NCI-H2196 treated with DMSO at 0.1 percent for 48 hours (cell line): Measurements from ENCODE around the gene KPTN.
A peak's percentile ranks its signal among the peaks of the same experiment; 100 is the strongest.

ENCODE experiments used
- DNase-seq: peaks from one replicate; lab custom pipeline; 2025; ENCODE audit not compliant: unreplicated experiment; lab: John Stamatoyannopoulos, UW

Gene KPTN

DNA sequence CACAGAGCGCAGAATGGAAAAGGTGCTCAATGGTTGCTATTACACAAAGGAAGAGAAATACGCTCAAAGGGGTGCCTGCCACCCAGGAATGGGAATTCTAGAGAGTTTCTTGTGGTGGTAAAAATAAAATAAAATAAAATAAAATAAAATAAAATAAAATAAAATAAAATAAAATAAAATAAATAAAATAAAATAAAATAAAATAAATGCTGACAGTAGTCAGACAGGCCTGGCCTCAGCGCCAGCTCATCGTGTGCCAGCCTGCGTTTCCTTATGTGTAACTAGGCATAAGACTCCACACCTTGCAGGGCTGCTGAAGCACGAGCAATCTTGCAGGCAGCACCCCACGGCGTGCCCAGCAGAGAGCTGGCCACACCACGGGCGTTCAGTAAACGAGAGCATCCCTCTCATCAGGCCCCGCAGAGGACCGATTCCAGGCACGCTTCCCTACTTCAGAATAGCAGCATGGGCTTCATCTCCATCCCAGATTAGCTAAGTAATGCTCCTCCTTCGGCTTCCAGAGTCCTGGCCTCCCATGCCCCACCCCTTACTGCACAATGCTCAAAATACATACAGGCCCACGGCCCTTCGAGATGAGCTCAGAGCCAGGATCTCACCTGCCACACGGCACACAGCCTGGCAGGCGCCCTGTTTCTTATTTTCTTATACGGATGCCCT lies 25.3 kb upstream of the KPTN start:
- no peak for DNase-seq

DNA sequence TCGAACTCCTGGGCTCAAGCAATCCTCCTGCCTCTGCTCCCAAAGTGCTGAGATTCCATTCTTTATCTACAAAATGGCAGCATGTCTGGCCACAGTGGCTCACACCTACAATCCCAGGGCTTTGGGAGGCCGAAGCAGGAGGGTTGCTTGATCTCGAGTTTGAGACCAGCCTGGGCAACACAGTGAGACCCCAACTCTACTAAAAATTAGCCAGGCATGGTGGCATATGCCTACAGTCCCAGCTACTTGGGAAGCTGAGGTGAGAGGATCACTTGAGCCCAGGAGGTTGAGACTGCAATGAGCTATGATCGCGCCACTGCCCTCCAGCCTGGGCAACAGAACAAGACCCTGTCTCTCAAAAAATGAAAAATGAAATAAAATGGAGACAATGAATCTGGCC lies 24.7 kb upstream of the KPTN start:
- DNase-seq, result no peak

DNA sequence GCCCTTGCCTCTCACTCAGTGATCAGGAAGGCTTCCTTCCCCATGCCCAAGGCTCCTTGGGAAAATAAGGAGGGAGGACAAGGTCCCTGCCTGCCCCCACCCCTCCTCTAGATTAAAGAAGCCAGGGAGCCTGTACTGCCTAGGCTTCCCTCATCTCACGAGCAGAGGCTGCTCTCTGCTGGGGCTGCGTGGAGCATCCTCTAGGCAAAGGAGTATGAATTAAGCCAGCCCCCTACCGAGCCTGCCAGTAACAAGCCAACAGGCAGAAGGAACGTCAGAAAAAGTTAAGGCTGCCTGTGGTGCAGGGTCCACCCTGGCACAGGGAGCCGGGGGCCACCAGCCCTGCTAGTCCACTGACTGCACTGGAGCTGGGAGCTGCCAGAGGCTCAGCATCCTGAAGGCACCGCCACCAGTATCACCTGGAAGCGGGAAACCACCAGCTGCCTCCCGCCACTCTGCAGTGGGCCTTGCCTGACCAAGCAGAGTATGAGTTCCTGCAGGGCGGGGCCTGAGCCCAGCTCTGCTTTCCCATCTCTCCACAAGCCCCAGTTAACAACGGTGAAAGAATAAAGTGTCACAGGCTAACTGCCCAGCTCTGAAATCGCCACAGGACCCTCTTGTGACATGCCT lies 24.0 kb upstream of the KPTN start:
- DNase-seq, result no peak

DNA sequence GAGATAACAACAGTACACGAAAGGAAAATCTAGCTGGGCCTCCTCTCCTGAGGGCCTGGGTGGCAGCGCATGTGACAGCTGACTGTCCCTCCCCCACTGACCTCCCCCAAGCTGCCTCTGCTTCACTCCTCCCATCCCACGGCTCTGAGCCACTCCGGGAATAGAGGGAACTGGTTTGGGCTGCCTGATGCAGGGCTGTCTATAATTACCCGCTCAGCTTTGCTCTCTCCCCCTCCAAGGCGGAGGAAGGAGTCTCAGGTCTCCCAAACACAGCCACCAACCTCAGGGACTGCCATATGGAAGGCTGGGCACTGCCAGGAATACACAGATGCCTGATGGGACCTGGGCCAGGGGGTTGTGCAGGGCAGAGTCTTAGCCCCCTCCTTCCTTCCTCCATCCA lies 23.0 kb upstream of the KPTN start:
- DNase-seq, result no peak

DNA sequence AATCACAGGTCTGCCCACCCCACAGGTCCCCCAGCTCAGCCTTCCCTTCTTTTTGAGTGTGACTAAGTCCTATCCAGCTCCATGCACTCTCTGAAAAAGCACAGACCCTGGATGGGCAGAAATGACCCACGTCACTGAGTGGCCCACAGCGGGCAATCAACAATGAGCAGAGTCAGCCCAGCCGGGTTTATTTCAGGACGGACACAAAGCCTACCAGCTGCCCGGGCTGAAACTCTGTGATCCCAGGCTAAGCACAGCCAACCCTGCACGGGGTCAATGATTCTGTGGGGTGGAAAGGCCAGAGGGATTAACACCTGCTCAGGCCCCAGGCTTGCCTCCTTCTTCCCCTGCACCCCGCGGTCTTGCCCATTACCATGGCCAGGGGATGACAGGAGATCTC lies 22.4 kb upstream of the KPTN start:
- DNase-seq, result no peak

DNA sequence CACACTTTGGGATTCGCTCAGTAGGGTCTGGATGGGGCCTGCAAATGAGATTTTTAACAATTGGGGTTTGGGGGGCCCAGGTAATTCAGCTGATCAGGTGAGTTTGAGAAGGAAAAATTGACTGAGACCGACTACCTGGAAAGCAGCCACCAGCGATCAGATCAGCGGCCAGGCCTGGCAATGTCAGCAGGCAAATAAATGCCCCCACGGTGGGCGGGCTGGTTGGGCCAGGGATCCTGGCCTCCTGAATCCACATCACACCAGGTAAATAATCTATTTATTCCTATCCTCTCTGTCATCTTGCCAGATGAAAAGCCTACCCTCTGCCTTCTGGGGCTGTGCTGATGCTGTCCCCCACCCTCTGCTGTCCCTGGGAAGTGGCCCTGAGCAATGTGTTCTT lies 21.5 kb upstream of the KPTN start:
- DNase-seq, result no peak

DNA sequence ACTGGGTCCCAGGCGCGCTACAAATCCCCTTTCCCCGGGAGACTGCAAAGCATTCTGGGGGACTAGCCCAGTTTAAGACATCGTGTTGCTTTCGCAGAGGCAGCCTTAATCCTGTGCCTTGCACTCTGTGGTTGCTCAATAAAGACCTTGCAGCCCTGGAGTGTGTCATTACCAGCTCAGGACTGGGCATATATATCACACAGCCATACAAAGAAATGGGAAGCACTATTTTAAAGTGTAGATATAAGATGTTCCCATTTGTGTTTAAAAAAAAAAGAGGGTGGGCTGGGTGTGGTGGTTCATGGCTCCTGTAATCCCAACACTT lies 19.8 kb upstream of the KPTN start:
- no peak for DNase-seq

DNA sequence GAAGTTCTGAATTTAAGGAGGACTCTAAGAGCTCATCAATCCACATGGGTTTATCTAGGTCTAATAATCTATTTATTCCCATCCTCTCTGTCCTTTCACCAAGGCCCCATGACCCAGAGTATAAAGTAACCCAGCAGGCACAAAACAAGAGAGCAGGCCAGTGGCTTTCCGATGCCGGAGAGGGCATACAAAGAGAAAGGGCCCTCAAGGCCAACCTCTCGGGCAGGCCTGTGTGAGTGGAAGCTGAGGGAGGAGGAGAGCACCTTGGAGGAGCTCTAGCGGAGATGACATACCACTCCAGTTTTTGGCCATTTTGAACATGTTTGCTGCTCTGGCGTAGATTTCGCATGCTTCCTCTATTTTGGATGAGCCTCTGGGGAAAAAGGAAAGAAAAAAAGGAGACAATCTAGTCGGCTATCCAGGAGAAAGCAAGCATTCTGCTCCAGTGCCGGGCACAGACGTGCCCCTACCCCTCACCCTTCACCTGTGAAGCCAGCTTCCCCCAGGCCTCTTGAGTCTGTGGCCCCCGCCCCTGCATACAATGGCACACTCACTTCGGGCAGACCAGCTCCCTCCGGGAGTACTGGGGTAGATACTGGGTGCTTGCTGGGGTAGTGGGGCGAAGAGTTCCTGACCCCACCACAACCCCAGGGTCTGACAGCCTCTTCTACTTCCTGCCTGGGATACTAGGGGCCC lies 19.3 kb upstream of the KPTN start:
- no peak for DNase-seq

DNA sequence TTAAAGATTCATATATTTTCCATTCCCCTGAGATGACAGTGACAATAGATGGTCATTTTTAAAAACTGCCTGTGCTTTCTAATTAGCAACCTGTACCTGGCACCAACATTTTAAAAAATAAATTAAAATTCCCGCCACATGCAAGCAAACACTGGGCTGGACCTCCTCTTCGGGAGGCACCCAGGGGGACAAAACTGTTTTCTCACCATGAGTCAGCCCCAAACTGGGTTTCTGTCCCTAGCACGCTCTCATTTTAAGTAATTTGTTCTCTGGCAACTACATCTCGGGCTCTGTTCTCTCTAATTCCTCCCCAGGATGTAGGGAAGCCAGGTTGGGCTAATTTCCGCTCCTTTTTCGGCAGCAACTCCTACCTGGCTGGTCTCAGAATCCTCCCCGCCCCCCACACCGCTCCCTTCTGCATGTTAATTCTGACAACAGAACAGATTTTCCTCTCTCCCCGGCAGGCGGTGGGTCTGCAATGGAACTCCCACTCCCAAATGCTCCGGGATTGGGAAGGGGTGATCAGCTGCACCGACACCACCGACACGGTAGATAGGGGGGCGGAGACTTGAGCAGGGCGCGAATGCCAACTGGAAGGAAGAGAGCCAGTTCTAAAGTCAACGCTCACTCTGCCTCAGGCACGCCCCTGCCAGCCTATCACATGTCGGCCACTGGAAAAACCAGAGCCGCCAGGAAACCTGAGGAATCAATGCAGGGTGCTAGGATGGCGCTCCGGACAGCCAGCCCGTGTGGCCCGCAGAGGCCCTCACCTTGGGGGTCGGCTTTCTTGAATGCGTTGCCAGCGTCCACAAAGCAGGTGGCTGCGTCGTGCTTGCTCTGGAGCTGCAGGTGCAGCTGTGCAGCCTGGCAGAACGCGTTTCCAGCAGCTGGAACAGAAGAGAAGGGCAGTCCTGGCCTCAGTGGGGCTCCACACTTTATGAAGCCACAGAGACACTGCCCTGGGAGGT lies 16.1 kb upstream of the KPTN start:
- no peak for DNase-seq

DNA sequence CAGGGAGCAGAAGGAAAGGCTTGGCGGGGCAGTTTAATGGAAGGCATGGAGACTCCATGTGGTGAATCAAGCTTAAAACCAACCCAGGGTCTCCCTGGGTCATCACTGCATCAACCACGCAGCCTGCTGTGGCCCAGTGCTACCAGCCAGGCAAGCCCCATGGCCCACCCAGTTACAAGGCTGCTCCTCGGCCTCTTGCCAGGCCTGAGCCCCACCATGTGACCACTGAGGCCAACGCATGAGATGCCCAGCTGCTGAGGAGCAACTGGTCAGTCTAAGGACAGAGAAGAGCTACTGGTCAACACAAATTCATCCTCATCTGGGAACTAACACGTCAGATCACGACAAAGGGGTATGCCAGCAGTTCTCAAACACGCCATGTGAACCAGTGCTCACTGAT lies 15.4 kb upstream of the KPTN start:
- no peak for DNase-seq

DNA sequence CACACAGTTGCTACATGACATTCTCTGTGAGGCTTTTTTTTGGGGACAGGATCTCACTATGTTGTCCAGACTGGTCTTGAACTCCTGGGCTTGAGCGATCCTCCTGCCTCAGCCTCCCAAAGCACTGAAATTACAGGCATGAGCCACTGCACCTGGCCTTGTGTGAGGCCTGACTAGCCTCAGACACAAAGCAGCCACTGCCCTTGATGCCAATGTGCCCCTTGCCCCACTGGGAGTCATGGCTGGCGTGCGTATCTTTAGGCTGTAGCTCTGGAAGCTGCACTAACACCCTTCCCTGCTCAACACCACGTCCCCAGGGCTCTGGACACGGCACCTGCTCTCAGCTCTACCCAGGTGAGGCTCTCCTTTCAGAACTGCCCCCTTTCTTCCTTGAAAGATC lies 14.5 kb upstream of the KPTN start:
- DNase-seq, result no peak

DNA sequence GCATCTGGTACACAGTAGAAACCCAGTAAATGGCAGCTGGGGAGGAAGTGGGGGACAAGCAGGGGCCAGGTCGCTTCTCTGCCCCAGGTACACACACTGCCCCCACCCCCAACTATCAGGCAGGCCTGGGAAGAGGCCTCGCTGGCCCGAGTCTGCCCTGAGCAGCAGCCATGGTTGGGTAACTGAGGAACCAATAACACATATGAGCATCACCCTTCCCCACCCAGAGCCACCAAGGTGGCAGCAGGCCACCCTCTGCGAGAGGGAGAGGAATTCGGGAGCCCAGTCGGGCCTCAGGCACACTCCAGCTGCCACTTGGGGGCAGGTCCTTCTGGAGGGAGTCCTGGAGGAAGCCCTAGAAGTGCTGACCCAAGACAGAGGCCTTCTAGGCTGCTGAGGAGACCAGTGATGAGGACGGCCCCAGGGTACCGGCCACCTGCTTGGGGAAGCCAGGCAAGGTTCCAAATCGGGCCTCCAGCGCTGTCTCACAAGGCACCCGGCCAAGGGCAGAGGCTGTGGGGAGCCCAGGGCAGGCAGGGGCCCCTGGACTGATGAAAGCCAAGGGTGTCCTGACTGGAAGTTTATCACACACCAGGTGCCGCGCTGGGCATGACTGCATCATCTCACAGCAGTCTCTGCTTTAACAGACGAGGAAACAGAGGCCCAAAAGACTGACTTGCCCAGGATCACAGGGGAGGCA lies 14.0 kb upstream of the KPTN start:
- no peak for DNase-seq

DNA sequence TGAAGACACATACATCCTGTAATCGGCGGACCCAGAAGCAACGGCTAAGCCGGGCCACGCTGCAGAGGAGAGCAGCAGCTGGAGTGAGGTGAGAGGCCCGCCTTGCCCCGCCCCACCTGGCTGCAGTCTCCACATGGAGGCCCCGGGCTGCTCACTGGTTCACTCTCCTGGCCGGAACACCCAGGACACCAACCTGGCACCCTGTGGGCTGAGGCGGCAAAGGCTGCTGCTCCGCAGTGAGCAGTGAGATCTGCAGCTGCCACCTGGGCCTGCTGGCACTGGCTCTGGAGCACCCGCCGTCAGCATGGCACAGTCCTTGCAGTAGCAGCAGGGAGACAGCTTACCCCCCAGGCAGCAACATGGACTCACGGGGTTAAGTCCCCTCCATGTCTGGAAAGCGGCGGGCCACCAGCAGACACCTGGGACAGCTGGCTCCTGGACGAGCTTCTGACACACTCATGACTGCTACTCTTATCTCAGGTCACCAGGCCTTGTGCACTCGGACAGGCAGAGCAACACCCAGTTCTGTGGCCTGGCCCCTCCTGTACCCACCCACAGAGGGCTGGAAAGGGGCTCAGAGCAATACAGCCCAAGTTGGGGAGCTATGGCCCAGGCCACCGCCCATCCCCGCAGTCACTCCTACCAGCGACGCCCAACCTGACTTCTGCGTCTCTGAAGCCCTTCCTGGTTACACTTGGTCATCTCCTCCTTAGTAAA lies 13.2 kb upstream of the KPTN start:
- DNase-seq, result peak; percentile 80

DNA sequence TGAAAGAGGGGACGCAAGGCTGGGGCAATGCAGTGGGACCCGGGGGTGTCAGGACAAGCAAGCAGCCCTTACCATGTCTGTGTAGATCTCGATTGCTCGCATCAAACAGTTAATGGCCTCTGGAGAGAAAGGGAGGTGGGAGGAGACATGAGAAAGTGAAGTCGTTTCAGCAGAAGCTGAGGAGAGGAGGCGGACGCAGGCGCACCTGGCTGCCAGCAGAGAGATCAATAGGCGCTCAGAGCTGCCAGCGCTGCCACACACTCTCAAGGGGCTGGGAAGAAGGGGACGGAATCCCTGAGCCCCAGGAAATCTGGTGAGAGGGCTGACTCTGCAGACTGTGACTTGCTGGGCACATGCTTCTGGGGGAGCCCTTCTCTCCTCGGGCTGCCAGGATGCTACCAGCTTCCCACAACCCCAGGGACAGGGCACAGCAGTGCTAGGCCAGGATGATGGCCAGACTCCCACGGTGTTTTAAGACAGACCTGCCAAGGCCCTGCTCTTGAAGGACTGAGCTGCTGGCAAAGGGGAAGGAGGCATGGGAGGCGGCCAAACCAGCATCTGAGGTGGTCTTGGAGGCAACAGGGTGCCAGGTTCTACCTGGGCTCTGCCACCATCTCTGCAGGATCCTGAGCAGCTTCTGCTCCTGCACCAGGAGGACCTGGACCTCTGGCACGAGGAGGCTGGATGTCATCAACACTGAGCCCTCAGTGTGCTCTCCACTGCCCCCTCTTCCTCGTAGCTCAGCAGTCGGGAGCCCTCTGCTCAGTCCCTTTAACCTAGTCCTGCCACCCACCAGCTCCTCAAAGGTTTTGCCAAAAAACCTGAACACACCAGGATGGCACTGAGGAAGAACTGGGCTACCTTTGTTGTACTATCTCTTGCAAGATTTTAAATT lies 11.7 kb upstream of the KPTN start:
- DNase-seq, result no peak

DNA sequence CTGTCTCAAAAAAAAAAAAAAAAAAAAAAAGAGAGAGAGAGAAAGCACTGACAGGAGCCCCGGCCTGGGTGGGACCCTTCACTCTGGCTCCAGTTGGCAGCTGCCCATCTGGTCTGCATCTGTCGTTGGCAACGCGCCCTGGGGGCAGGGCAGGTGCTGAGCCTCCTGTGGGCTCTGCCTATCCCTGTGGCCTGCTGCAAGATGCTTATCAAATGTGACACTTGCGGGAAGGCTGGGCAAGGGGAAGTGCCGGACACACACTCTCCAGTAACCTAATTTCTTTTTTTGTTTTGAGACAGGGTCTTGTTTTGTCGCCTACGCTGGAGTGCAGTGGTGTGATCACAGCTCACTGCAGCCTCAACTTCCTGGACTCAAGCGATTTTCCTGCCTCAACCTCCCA lies 10.7 kb upstream of the KPTN start:
- peak; percentile 42 for DNase-seq

DNA sequence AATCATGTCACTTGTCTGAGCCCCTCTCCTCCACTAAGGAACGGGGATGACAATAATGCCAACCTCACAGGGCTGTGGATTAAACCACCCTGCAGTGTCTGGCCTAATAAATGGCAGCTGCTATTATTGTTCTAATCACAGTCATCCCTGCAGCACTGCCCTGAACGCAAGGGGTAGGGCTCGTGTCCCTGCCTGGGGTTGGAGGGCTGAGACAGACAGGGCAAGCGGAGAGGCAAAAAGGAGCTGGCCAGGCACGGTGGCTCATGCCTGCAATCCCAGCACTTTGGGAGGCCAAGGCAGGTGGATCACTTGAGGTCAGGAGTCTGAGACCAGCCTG lies 10.2 kb upstream of the KPTN start:
- no peak for DNase-seq

DNA sequence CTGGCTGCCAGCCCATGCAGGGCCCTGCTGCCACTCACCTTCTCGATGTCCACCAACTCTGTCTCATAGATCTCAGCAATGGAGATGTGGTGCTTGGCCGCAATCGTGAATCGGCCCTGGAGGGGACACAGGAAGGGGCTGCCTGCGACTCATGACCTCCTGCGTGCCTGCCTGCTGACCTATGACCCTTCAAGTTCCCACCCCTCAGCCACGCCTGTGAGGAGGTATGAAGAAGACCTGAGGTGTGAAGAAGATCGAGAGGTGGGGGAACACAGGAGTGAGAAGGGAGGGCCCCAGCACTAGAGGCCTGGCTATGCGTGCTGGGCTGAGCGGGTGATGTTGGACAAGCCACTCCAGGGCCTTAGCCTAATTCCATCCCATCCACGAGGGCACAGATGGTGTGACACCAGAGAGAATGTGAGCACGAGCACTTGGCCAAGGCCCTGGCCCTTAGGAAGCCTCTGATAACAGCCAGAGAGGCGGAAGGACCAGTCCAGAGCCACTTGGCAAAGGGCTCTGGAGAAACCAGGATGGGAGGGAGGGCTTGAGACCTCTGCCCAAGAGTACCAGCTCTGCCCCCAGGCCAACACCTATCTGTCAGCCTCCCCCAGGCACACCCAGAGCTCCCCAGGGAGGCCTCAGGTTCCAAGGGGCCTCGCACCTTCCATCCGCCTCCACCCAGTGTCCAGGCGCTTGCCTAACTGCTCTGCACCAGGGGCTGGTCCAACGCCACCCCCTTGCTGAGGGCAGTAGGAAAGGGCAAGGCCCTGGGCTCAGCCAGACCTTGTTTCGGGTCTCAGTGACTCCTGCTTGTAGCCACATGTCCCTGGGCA lies 9.6 kb upstream of the KPTN start:
- no peak for DNase-seq

DNA sequence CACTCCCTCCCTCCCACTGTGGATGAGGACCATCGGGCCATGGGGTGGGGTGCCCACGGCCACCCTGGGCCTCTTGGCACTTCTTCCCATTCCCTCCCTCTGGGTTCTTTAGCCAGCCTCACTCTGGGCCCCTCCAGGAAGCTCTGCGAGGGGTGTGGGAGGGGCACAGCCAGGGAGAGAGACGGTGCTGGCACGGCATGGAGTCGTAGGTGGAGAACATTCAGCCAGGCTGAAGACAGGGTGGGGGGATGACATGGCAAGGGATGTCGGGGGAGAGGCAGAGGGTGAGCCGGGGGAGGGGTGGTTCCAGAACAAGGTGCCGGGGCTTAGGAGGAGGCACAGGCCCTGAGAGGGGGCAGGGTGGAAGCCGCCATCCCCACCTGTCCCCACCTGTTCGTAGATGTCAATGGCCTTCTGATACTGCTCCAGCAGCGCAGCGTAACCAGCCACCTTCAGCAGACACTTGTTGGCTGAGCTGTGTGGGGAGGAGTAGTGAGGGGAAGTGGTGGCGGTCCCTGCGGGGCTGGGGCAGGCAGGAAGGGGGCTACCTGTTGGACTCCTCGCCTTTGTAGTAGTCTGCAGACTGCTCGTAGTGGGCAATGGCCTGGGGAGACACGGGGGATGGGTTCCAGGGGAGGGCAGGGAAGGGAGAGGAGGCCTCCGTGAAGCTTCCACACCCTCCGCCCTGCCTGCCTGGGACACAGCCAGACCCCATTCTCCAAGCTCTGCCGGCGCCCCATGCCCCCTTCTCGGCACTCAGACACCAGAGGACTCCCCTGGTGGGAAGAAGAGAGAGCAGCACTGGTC lies 8.8 kb upstream of the KPTN start:
- no peak for DNase-seq
